Activated naive CD8-positive, alpha-beta T cell treated with anti-CD3 and anti-CD28 coated beads for 36 hours (primary cell): ENCODE data around the gene CRACDL. TPM values are rescaled to one million over a fixed set of nuclear protein-coding genes. Genes with fewer than 3 reads are reported as not detected.

ENCODE experiments used
- DNase-seq: peaks from one replicate; pipeline ENCODE4 v3.0.0; 2021
- H3K27ac Mint-ChIP-seq: one replicate; pipeline ENCODE4 v1.8.0; 2022; ENCODE audit warnings: mild to moderate bottlenecking, moderate library complexity, mixed read lengths
- H3K27me3 Mint-ChIP-seq: one replicate; pipeline ENCODE4 v1.8.0; 2022; ENCODE audit warnings: mild to moderate bottlenecking, mixed read lengths
- H3K36me3 Mint-ChIP-seq: one replicate; pipeline ENCODE4 v1.8.0; 2021; ENCODE audit warnings: mild to moderate bottlenecking, mixed read lengths
- H3K4me1 Mint-ChIP-seq: one replicate; pipeline ENCODE4 v1.8.0; 2021; ENCODE audit warnings: mixed read lengths
- H3K4me3 Mint-ChIP-seq: one replicate; pipeline ENCODE4 v1.8.0; 2022; ENCODE audit warnings: mild to moderate bottlenecking, moderate library complexity, mixed read lengths
- H3K9me3 Mint-ChIP-seq: one replicate; pipeline ENCODE4 v1.8.0; 2022; ENCODE audit warnings: mixed read lengths
- total RNA-seq, 2 experiments: library from RNA; stranded (reverse); gene quantifications; one replicate each; pipeline ENCODE4 v1.2.3, GENCODE V29; 2021

Gene CRACDL
- total RNA-seq, 2 experiments from 2014 or later = 0.30 to 0.33 TPM

GRCh38 chr2:98807221-98807620, 128.8 kb downstream of the CRACDL start:
- no peaks in the 10 kb centered on the region for H3K9me3 Mint-ChIP-seq
- no peak overlapping the region for H3K4me3 Mint-ChIP-seq
- no peaks in the 10 kb centered on the region for H3K36me3 Mint-ChIP-seq
- DNase-seq = peak; percentile 5
- no peaks in the 10 kb centered on the region for H3K27me3 Mint-ChIP-seq
- H3K4me1 Mint-ChIP-seq = peaks cover 8% of the 10 kb centered on the region
- no peak overlapping the region for H3K27ac Mint-ChIP-seq

- Mint-ChIP-seq H3K4me1 (peaks cover 12% of the 10 kb centered on the region), H3K36me3 (no peaks in the 10 kb centered on the region), H3K4me3 (no peak overlapping the region), H3K9me3 (no peaks in the 10 kb centered on the region), H3K27ac (no peak overlapping the region), H3K27me3 (no peaks in the 10 kb centered on the region)
- DNase-seq = no peak
These were observed 129.8 kb downstream of the CRACDL start for GRCh38 chr2:98806236-98806697.

DNA sequence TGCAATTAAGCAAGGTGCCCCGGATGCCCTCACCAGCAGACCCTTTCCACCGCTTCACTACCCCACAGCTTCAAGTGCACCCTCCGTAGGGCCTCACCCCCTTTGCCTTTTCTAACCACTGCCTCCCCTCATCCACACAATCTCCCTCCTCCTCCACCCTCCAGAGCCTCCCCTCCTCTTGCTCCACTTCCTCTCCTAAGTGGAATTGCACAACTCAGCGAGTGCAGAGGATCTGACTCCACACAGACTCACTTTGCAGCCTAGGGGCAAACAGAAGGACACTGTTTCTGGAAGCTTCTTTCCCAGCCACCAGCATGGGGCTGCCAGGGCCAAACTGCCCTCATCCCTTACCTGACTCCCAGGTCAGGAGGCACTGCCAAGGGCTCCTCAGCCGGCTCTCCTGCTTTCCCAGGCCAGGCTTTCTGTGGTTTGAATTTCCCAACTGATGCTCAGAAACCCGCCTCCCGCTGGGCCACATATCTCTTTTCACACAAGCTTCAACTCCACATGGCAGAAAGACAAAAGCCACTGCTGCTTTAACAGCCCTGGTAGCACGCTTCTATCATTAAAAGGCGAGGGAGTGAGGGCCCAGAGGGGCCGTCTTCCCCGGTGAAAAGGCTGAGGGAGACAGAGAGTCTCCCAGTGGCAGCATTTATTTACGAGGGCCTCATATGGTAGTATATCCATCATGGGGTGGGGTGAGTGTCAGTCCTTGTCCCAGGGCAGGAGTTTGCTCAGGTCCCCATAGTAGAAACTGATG, 130.4 kb downstream of the CRACDL start:
- Mint-ChIP-seq H3K36me3 (no peaks in the 10 kb centered on the region), H3K27me3 (no peaks in the 10 kb centered on the region), H3K4me3 (no peak overlapping the region), H3K9me3 (no peaks in the 10 kb centered on the region), H3K4me1 (peaks cover 13% of the 10 kb centered on the region), H3K27ac (no peak overlapping the region)
- no peak for DNase-seq

DNA sequence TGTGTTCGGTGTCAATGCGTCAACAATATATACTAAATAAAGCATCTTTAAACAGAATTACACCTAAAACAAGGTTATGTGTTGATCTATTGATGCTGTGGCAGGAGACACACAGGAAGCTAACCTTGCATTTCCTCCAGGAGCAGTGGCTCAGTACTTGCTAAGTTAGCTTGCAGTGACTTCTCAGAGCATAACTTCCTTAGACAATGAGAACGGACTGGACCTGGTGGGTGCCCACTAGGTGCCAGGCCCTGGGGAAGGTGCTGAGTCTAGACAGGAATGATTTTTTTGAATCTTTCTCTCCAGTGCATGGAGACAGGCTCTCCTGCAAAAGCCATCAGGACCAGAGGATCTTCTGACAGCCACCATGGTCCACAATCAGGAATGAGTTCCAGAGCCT, 131.3 kb downstream of the CRACDL start:
- H3K27me3 Mint-ChIP-seq = no peaks in the 10 kb centered on the region
- H3K27ac Mint-ChIP-seq = no peak overlapping the region
- no peaks in the 10 kb centered on the region for H3K36me3 Mint-ChIP-seq
- no peak for DNase-seq
- no peak overlapping the region for H3K4me3 Mint-ChIP-seq
- peaks cover 13% of the 10 kb centered on the region for H3K4me1 Mint-ChIP-seq
- no peaks in the 10 kb centered on the region for H3K9me3 Mint-ChIP-seq

- H3K9me3 Mint-ChIP-seq = no peaks in the 10 kb centered on the region
- DNase-seq = no peak
- peaks cover 13% of the 10 kb centered on the region for H3K4me1 Mint-ChIP-seq
- no peak overlapping the region for H3K27ac Mint-ChIP-seq
- H3K4me3 Mint-ChIP-seq = no peak overlapping the region
- H3K27me3 Mint-ChIP-seq = no peaks in the 10 kb centered on the region
- no peaks in the 10 kb centered on the region for H3K36me3 Mint-ChIP-seq
These were observed 131.8 kb downstream of the CRACDL start for GRCh38 chr2:98804265-98804650.

- Mint-ChIP-seq H3K27me3 (no peaks in the 10 kb centered on the region), H3K27ac (no peak overlapping the region), H3K4me1 (peaks cover 13% of the 10 kb centered on the region), H3K4me3 (no peak overlapping the region), H3K9me3 (no peaks in the 10 kb centered on the region), H3K36me3 (no peaks in the 10 kb centered on the region)
- no peak for DNase-seq
These were observed 132.4 kb downstream of the CRACDL start for GRCh38 chr2:98803405-98804264.

DNA sequence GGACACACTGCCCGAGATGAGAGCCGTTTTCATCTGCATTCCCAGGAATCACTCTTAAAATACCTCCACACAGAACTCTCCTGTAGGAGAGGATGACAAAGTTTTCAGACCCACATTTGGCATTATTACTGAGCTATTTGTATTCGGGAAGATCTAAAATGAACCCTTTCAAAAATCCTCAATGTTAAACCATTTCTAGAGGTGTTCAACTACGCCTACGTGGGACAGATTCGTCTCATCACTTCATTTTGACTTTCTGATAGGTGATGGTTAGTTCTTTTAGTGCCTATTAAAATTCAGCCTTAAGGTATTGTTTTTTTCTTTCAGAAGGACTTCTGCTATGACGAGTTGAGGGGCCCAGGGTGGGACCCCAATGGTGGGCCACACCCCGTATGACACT, 133.7 kb downstream of the CRACDL start:
- no peak for DNase-seq
- no peak overlapping the region for H3K4me3 Mint-ChIP-seq
- H3K27ac Mint-ChIP-seq = no peak overlapping the region
- H3K36me3 Mint-ChIP-seq = no peaks in the 10 kb centered on the region
- H3K27me3 Mint-ChIP-seq = no peaks in the 10 kb centered on the region
- H3K9me3 Mint-ChIP-seq = no peaks in the 10 kb centered on the region
- peaks cover 12% of the 10 kb centered on the region for H3K4me1 Mint-ChIP-seq

DNA sequence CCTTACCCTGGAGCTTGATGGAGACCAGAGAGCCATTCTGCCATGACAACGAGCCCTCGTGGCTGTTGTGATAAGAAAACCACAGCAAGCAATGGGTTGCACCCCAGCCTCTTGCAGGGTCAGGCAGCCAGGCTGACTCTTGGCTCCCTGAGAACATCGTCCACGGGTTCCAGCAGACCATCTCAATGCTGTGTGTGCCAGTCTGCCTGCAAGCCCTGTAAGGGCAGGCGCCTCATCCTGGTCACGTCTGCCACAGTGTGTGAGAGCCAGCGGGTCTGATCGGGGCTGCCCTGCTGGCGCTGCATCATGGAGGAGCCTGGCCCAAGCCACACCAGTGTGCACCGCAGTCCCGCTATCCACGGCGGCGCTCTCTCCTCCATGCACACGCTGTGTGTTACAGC, 134.1 kb downstream of the CRACDL start:
- Mint-ChIP-seq H3K27me3 (no peaks in the 10 kb centered on the region), H3K36me3 (no peaks in the 10 kb centered on the region), H3K4me3 (no peak overlapping the region), H3K4me1 (peaks cover 8% of the 10 kb centered on the region), H3K9me3 (no peaks in the 10 kb centered on the region), H3K27ac (no peak overlapping the region)
- no peak for DNase-seq

DNA sequence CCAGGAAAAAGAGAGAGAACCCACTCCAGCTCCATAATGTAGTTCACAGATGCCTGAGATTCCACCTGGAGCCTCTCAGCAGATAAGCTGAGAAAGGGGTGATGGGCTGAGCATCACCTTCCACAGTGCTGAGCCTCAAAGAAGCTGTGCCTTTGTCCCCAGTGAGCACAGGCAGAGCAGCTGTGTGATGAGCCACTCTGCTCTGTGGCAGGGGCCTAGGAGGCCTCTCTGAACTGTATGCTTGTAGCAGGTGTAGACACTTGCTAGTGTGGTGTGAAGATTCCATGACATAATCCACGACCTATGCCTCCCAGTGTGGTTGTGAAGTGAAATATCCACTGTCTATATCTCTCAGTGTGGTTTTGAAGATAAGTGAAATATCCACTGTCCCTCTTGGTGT, 134.7 kb downstream of the CRACDL start:
- no peaks in the 10 kb centered on the region for H3K27me3 Mint-ChIP-seq
- no peak overlapping the region for H3K4me3 Mint-ChIP-seq
- H3K4me1 Mint-ChIP-seq = peaks cover 5% of the 10 kb centered on the region
- DNase-seq = no peak
- H3K9me3 Mint-ChIP-seq = no peaks in the 10 kb centered on the region
- H3K27ac Mint-ChIP-seq = no peak overlapping the region
- H3K36me3 Mint-ChIP-seq = no peaks in the 10 kb centered on the region

DNA sequence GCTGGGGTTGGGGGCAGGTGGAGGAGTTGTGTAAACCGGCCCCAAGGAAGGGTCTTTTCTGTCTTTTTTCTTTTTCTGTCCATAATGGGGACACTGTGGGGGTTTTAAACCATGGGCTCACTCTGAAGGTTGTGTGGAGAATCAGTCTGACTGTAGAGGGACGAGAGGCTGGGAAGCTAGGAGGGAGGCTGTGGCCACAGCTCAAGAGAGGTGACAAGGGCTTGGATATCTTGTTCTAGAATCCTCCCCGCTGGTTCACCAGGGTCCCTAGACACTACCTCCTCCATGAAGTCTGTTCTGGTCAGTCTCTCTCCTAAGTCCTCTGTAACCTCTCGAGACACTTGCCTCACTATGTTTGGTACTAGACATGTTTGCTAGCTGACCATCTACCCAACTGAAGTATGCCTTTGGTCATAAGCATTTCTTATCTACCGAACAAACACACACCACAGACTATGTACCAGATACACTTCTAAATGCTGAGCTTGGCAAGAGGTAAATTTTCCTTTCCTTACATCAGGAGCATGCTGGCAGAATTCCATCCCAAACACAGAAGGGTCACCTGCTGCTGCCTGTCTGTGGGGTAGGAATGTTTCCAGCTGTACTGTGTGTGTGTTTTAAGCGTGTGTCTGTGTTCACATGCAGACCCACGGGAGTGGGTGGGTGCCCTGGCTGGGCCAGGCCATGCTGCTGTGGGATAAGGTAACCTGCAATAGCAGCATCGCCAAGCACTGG, 135.5 kb downstream of the CRACDL start:
- Mint-ChIP-seq H3K4me1 (peaks cover 5% of the 10 kb centered on the region), H3K27ac (no peak overlapping the region), H3K27me3 (no peaks in the 10 kb centered on the region), H3K4me3 (no peak overlapping the region), H3K36me3 (no peaks in the 10 kb centered on the region), H3K9me3 (no peaks in the 10 kb centered on the region)
- DNase-seq = no peak

DNA sequence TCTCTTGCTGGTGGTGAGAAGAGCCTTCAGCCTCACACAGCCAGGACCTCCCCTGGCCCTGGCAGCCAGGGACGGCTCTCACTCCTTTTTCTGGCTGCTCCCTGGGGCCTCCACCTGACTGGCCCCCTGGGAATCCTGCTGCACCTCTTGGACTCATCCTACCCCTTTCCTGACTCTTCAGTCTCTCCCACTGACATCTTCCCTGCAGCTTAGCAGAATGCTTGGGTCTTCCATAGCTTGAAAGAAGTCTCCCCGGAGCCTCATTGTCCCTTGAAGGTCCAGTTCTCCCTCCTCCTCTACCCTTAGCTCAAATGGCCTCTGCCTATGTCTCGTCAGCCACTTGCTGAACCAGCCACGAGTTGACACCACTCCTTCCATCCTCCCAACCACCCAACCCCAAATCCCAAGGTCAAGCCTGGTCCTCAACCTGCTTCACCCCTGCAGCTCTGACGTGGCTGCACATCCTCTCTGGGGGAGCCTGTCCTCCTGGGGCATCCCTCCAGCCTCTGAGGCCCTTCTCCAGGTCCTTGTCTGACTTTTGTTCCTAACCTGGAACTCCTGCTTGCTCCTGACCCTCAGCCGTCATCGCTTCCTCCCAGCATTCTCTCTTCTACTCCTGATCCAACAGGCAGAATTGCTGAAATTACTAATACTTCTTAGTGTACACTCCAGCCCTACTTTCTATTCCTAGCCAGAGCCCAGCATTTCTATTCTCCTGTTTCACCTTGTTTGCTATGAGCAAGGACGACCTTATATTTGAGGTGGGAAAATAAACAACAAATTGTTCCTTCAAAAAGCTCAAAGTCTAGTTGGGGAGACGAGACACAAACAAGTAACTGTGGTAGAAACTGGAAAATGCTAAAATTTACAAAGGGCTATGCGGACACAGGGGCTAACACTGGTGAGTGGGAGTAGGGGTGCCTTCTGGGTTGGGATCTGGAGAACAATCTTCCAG, 136.4 kb downstream of the CRACDL start:
- no peak for DNase-seq
- H3K4me3 Mint-ChIP-seq = no peak overlapping the region
- peaks cover 5% of the 10 kb centered on the region for H3K4me1 Mint-ChIP-seq
- no peaks in the 10 kb centered on the region for H3K27me3 Mint-ChIP-seq
- no peak overlapping the region for H3K27ac Mint-ChIP-seq
- no peaks in the 10 kb centered on the region for H3K9me3 Mint-ChIP-seq
- no peaks in the 10 kb centered on the region for H3K36me3 Mint-ChIP-seq

GRCh38 chr2:98796775-98797544, 139.1 kb downstream of the CRACDL start:
- H3K27me3 Mint-ChIP-seq = no peaks in the 10 kb centered on the region
- no peak overlapping the region for H3K27ac Mint-ChIP-seq
- H3K9me3 Mint-ChIP-seq = no peaks in the 10 kb centered on the region
- H3K4me1 Mint-ChIP-seq = peaks cover 5% of the 10 kb centered on the region
- DNase-seq = no peak
- H3K36me3 Mint-ChIP-seq = no peaks in the 10 kb centered on the region
- H3K4me3 Mint-ChIP-seq = no peak overlapping the region

GRCh38 chr2:98795891-98796676, 139.9 kb downstream of the CRACDL start:
- H3K27me3 Mint-ChIP-seq = no peaks in the 10 kb centered on the region
- no peak for DNase-seq
- no peaks in the 10 kb centered on the region for H3K4me1 Mint-ChIP-seq
- no peak overlapping the region for H3K4me3 Mint-ChIP-seq
- no peaks in the 10 kb centered on the region for H3K9me3 Mint-ChIP-seq
- H3K36me3 Mint-ChIP-seq = no peaks in the 10 kb centered on the region
- no peak overlapping the region for H3K27ac Mint-ChIP-seq
